LoVo (cell line): ENCODE measurements around the gene SARM1.
"Not testable (repeated sequence)": the region's sequence is repeated elsewhere in the genome, so short reads cannot be mapped to it uniquely, and the experiment has no call there.

Experiments used
- DNase-seq: peaks from one replicate; pipeline ENCODE4 v3.0.0-alpha.2; 2016; ENCODE audit warnings: low spot score

Gene SARM1

GRCh38 chr17:28426081-28426519 lies 54.6 kb downstream of the SARM1 start:
- no peak for DNase-seq

DNA sequence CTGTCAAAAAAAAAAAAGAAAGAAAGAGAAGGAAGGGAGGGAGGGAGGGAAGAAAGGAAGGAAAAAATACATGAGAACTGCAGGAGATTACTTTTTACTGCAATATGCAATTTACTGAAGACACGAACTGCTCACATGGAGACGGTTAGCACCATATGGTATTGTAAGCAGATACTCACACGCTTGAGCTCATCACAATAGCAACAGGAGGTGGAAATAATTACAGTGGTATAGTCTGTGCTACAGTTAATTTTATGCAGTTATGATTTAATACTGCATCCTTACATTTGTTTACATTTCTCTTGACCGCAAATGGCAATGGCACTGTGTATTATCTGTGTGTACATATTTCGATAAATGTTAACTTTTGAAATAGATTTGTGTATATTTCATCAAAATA lies 55.9 kb downstream of the SARM1 start:
- DNase-seq: no peak

DNA sequence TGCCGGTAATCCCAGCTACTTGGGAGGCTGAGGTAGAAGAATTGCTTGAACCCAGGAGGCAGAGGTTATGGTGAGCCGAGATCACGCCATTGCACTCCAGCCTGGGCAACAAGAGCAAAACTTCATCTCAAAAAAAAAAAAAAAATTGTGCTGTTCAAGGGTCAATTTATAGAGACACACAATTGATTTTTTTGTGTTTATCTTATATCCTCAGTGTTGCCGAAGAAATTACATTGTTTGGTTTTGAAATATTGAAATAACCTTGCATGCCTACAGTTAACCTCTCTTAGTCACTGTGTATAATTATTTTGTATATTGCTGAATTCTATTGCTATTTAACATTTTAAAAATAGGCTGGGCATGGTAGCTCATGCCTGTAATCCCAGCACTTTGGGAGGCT lies 56.5 kb downstream of the SARM1 start:
- not testable (repeated sequence) for DNase-seq

GRCh38 chr17:28433721-28434120 lies 62.2 kb downstream of the SARM1 start:
- DNase-seq: no peak

GRCh38 chr17:28434326-28434725 lies 62.8 kb downstream of the SARM1 start:
- not testable (repeated sequence) for DNase-seq

- no peak for DNase-seq
These were observed 72.6 kb downstream of the SARM1 start for GRCh38 chr17:28443901-28444638.

- DNase-seq: peak; percentile 15
These were observed 75.4 kb downstream of the SARM1 start for GRCh38 chr17:28446716-28447395.

DNA sequence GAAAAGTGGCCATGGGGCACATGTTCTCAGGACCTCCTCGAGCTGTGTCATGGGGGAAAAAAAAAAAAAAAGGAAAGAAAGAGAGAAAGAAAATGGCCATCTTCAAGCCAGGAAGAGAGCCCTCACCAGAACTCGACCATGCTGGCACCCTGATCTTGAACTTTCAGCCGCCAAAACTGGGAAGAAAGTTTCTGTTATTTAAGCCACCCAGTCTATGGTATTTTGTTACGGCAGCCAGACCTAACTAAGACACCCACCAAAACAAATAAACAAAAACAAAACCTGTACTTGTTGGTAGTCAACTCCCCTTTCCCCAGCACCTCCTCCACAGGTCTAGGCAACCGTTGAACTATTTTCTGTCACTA lies 75.9 kb downstream of the SARM1 start:
- no peak for DNase-seq

GRCh38 chr17:28449859-28450258 lies 78.4 kb downstream of the SARM1 start:
- DNase-seq: no peak
